ENCODE results near the gene WNT1. TPM values are rescaled to one million over a fixed set of nuclear protein-coding genes. Genes with fewer than 3 reads are reported as not detected.

WNT1 gene
- total RNA-seq, 1 experiment from 2014 or later: not detected

DNA sequence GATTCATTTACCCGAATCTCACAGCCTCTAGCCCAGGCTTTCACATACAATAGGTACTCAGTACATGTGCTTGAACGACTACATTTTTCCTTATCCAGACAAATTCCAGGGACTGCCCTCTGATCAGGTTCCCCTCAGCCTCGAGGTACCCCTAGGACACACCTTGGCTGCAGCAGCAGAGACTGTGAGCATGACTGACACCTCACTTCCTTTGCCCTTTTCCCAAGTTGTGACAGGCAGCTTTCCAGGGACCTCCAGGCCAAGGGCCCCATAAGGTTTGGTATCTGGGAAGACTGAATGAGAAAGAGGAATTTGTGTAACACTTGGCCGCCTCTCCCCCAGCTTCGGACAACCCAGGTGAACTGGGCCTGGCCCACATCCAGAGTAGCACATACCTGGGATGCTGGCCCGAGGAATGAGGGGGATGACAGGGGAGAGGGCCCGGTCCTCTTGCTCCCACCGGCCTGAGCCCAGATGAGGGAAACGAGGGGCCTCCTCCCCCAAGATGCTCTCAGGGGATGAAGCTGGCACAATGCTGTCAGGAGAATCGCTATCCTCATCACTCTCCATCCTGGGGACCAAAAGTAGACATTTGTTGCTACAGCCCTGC, 50.6 kb downstream of the WNT1 start:
- Histone ChIP-seq H3T11ph (ENCODE audit: low read length) (no peak overlapping the region), H2BK120ac (ENCODE audit: low read depth, low read length, poor library complexity, severe bottlenecking) (no peak overlapping the region), H3K4me1 (ENCODE audit: insufficient read depth, low read length) (no peaks in the 10 kb centered on the region), H3K23ac (ENCODE audit: insufficient read length, low read depth, low read length) (no peak overlapping the region), H3K79me2 (ENCODE audit: insufficient read depth, low read length) (no peaks in the 10 kb centered on the region), H3K4me2 (ENCODE audit: insufficient read depth, insufficient read length, low read length) (no peak overlapping the region), H3K9ac (ENCODE audit: extremely low read depth, insufficient read length, low read length) (no peak overlapping the region), H3K27ac (ENCODE audit: insufficient read length, low read depth, low read length) (no peak overlapping the region), H2AFZ (ENCODE audit: low read length) (no peak overlapping the region), H2BK15ac (ENCODE audit: low read depth, low read length) (no peak overlapping the region), H2AK5ac (ENCODE audit: insufficient read length, low read length) (no peak overlapping the region), H4K91ac (ENCODE audit: insufficient read length, low read depth, low read length) (no peak overlapping the region), H3K56ac (ENCODE audit: insufficient read length, low read depth, low read length) (no peak overlapping the region), H2BK20ac (ENCODE audit: low read depth, low read length, poor library complexity, severe bottlenecking) (no peak overlapping the region), H4K5ac (ENCODE audit: insufficient read length, low read depth, low read length) (no peak overlapping the region), H4K20me1 (ENCODE audit: control insufficient read depth, insufficient read depth, insufficient read length) (no peaks in the 10 kb centered on the region), H2BK12ac (ENCODE audit: insufficient read length, low read depth, low read length) (no peak overlapping the region), H3K27me3 (ENCODE audit: insufficient read depth, low read length) (no peaks in the 10 kb centered on the region; the same call in 1 of the 2 replicates), H3K18ac (ENCODE audit: insufficient read length, low read depth, low read length) (no peak overlapping the region), H3K79me1 (ENCODE audit: insufficient read depth, low read depth, low read length, poor library complexity, severe bottlenecking) (no peaks in the 10 kb centered on the region), H3K4ac (ENCODE audit: low read depth, low read length) (no peak overlapping the region), H3K23me2 (ENCODE audit: insufficient read length, low read depth, low read length, poor library complexity, severe bottlenecking) (no peaks in the 10 kb centered on the region), H4K8ac (replicated peaks; ENCODE audit: insufficient read length, low read depth, low read length) (no peak overlapping the region), H2BK5ac (ENCODE audit: insufficient read length, low read length) (no peak overlapping the region), H3K14ac (ENCODE audit: insufficient read depth, low read length) (no peak overlapping the region), H3K9me3 (ENCODE audit: control insufficient read depth, low read depth, low read length) (no peaks in the 10 kb centered on the region)
- Mint-ChIP-seq H3K9me3 (no peaks in the 10 kb centered on the region), H3K27ac (no peak overlapping the region), H3K4me1 (no peaks in the 10 kb centered on the region), H3K27me3 (ENCODE audit: low read depth) (no peaks in the 10 kb centered on the region; the same call in 1 of the 2 replicates), H3K4me3 (no peak overlapping the region), H3K36me3 (ENCODE audit: insufficient read depth in 1 of 3, low read depth in 3 of 3) (peaks cover 47 to 92% (median 87%) of the 10 kb centered on the region in 3 experiments)
- no peak for DNase-seq
- TF ChIP-seq, protein P1, sequence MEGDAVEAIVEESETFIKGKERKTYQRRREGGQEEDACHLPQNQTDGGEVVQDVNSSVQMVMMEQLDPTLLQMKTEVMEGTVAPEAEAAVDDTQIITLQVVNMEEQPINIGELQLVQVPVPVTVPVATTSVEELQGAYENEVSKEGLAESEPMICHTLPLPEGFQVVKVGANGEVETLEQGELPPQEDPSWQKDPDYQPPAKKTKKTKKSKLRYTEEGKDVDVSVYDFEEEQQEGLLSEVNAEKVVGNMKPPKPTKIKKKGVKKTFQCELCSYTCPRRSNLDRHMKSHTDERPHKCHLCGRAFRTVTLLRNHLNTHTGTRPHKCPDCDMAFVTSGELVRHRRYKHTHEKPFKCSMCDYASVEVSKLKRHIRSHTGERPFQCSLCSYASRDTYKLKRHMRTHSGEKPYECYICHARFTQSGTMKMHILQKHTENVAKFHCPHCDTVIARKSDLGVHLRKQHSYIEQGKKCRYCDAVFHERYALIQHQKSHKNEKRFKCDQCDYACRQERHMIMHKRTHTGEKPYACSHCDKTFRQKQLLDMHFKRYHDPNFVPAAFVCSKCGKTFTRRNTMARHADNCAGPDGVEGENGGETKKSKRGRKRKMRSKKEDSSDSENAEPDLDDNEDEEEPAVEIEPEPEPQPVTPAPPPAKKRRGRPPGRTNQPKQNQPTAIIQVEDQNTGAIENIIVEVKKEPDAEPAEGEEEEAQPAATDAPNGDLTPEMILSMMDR (conservative IDR thresholded peaks at IDR 0.05): no peak
- WGBS (ENCODE audit: extremely low coverage, insufficient read length, low lambda C conversion rate): no CpG with 5 or more reads among the region's 10 CpGs

Data from H9 (cell line).